GM04504 (cell line): ENCODE results near the gene RIMBP3C.
"Not testable (repeated sequence)": the region's sequence is repeated elsewhere in the genome, so short reads cannot be mapped to it uniquely, and the experiment has no call there.

ENCODE experiments used
- DNase-seq: peaks from one replicate; pipeline ENCODE4 v3.0.0-alpha.2; 2012; ENCODE audit warnings: low read depth

The RIMBP3C gene

DNA sequence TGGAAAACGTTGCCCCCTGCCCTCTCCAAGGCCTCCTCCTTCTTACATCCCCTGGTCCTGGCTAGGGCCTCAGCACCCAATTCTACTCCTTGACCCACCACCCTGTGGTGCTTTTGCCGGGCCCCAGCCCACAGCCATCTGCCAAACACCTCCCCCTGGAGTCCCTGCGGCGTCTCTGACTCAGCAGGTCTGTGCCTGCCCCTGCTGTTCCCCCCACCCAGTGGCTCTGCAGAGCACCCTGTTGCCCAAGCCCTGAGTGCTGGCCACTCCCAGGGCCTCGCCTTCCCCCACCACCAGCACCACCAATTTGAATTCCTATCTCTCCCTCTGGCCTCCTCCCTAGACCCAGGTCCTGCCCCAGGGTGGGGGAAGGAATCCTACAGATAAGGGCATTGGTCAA lies 19.7 kb downstream of the RIMBP3C start:
- not testable (repeated sequence) for DNase-seq

DNA sequence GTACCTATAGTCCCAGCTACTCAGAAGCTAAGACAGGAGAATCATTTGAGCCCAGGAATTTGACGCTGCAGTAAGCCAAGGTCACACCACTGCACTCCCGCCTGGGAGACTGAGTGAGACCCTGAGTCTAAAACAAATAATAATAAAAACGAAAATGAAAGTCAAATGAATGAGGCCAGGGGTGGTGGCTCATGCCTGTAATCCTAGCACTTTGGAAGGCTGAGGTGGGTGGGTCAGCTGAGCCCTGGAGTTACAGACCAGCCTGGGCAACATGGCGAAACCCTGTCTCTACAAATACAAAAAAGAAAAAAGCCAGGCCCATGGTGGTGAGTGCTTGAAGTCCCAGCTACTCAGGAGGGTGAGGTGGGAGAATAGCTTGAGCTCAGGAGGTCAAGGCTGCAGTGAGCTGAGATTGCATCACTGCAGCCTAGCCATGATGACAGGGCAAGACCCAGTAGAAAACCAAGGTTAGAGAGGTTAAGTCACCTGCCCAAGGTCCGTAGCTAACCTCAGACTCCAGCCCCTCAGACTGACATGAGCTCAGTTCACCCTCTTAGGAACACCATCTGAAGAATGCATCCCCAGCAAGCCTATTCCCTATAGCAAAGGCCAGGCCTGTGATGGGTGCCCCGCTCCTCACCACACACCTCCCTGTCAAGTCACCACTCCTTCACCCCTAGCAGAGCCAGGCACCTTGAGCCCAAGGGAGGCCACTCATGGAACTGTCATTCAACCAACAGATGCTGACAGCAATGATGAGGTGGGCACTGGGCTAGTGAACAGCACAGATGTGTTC lies 24.4 kb downstream of the RIMBP3C start:
- not testable (repeated sequence) for DNase-seq

GRCh38 chr22:21516970-21517764 lies 34.1 kb downstream of the RIMBP3C start:
- DNase-seq = not testable (repeated sequence)

DNA sequence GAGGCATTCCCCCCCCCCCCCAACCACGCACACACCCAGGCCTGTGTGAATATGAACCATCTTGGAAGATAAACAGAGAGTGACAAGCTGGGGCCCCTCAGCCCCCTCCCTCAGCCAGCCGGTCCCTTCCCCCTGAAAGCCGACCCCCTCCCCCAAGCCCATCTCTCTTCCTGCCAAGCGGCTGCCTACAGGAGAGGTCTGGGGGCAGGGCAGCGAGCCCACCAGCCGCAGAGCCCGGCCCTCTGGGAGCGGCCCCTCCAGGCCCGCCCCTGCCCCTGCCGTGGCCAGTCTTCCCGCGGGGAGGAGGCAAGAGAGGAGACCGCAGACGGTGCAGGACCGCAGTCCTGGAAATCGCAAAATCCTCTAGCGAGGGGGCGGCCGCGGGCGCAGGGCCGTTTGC lies 34.7 kb downstream of the RIMBP3C start:
- DNase-seq = not testable (repeated sequence)

- DNase-seq = not testable (repeated sequence)
Measured at GRCh38 chr22:21515234-21515633, 36.0 kb downstream of the RIMBP3C start.

DNA sequence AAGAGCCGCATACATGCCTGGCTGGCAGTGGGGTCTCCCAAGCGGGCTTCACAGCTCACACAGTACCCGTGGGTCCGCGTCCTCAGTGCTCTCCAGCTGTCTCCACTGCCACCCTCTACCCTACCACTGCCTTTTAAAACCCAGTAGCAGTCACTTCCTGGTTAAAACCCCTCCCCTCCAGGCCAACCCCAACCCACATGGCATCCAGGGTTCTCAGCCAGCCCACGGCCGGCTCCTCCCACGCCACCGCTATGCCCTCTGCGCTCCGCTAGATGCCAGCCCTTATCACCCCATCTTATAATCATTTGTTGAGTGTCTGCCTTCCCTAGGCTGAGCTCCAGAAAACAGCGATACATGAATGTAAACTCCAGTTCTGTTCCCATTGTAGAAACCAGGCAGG lies 37.1 kb downstream of the RIMBP3C start:
- DNase-seq = not testable (repeated sequence)

GRCh38 chr22:21512022-21512421 lies 39.2 kb downstream of the RIMBP3C start:
- DNase-seq = not testable (repeated sequence)

- DNase-seq = not testable (repeated sequence)
Measured at GRCh38 chr22:21510397-21510796, 40.9 kb downstream of the RIMBP3C start.

GRCh38 chr22:21499623-21500506 lies 51.4 kb downstream of the RIMBP3C start:
- DNase-seq = not testable (repeated sequence)

DNA sequence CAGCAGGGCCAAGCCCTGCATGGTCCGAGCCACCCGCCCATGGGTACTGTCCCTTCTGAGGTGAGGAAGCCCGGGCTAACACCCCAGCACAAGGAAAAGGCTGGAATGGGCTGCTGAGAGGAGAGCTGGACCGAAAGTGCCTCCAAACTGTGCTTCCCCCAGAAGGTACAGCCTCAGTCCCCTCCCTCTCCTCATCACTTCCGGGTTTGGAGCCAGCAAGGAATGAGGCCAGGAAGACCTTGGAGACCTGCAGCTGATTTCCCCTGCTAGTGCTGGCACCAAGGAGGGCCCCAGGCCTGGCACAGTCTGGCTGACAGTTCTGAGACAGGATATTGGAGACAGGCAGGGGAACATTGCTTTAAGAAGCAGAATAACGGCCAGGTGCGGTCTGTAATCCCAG lies 52.8 kb downstream of the RIMBP3C start:
- not testable (repeated sequence) for DNase-seq

DNA sequence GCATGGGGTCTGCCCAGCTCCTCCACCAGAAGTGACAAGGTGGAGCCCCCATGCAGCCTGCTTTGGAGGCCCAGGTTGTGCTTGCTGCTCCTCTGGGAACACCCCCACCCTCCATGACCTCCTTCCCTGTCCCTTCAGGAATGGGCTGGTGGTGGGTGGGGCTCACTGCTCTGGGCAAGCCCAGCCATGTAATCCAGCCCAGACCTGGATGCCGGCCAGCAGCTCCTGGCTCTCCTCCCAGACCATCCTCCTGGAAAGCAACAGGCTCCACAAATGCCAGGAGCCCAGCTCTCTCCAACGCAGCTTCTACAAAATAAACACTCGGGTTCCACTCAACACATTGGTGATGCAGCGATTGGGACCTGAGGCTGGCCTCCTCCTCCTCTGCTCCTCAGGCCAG lies 53.3 kb downstream of the RIMBP3C start:
- DNase-seq = not testable (repeated sequence)
